NCI-H69 (cell line): Measurements from ENCODE around the gene CDC42BPB.
A peak's percentile ranks its signal among the peaks of the same experiment; 100 is the strongest.

Experiments used
- DNase-seq: peaks from one replicate; lab custom pipeline; 2025; lab: John Stamatoyannopoulos, UW

The CDC42BPB gene

DNA sequence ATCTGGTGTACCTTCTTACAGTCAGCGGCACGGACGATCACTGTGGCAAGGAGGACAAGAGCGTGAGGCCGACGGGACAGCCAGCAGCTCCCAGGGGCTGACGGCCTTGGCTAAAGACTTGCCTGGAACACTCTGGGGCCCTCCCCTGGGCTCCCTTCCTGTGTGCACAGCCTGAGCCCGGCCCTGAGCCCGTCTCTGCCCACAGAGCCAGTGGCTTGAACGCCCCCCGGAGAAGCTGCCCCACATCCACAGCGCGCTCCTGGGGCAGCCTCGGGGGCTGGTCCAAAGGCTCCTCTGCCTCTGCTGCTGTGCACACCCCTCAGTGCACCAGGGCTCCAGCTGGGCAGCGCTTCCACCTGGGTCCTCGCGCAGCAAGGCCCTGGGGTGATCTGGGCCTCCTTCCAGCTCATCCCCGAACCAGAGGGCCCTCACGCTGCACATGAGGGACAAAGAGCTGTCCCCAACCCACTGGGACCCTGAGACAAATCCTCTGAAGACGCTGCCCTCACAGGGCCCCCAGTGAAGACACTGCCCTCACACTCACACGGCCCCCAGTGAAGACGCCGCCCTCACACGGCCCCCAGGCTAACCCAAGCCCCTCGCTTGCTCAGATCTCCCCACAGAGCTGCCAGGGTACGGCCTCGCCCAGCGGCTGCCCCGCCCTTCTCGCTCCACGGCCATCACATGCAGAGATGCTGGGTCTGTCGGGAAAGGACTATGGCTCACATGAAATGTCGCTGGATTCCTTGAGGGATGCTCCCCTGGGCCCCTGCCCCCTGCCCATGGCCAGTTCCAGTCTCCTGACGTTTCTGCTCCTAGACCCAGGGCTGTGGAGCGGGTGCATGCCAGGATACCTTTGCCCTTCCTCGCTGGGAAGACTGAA, 112.7 kb downstream of the CDC42BPB start:
- no peak for DNase-seq

DNA sequence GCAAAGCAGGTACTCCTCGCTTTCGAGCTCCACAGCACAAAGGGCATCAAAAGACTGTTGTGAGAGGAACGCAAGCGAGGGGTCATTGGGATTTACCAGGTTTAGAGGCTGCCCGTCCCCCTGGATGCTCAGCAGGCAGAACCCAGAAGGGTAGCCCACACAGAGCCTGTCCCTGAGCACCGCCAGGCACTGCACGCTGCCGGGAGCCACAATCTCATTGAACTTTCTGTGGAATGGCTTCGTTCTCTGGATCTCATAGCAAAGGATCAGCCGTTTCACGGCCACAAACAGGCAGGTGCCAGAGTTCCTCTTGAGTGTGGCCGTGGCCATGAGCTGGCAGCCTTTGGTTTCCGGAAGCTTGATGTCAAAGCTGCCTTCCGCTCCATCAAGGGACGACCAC, 113.4 kb downstream of the CDC42BPB start:
- no peak for DNase-seq

- no peak for DNase-seq
Observed at GRCh38 chr14:102943454-102943853, 113.9 kb downstream of the CDC42BPB start.

GRCh38 chr14:102942069-102942468, 115.3 kb downstream of the CDC42BPB start:
- no peak for DNase-seq

- no peak for DNase-seq
Observed at GRCh38 chr14:102941419-102942011, 115.8 kb downstream of the CDC42BPB start.

GRCh38 chr14:102940729-102941362, 116.5 kb downstream of the CDC42BPB start:
- no peak for DNase-seq

DNA sequence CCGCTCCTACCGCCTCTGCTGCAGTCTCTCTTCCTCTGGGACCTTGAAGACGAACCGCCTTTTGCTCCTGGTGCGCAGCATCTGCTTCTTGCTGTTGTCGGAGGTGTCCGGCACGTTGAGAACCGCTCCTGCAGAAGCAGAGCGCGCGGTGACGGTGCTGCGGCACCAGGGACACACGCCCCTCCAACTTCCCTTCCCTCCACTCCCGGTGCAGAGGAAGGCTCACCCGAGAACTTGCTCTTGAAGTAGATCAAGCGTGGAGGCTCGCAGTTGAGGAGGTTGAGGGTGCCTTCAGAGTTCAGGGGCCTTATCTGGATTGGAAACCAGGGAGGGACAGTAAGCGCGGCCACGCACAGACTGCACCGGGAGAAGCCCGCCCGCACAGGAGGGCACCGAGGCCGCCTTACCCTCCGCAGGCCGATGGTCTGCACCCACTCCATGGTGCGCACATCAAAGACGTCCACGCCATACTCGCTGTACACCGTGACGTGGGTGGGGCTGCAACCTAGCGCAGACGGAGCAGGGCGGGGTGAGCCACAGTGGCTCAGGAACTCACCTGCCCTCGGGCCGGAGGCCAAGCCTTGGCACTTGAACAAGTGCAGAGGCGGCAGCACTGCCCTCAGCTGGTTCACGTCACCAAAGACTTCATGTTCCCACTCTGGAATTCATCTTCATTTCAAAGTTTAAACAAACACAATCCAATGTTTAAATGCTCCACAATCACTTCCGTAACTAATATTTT, 117.4 kb downstream of the CDC42BPB start:
- no peak for DNase-seq

- no peak for DNase-seq
Observed at GRCh38 chr14:102939329-102939728, 118.0 kb downstream of the CDC42BPB start.

DNA sequence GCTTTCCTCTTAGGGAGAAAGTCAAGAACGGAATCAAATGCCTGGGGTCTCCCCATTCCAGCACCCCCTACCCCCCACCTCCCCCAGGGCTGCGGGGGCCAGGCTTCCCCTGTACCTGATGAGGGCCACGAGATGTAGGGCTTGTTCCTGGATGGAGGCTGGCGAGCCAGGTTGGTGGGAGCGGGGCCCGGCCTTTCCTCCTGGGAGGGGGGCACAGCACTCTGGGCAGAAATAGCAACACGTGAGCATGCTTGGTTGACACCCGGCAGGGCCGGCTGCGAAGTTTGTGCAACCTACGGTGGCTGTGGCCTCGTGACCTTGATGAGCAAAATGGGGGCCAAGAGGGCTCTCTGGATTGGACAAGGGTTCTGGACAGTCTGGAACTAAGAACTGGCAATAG, 119.2 kb downstream of the CDC42BPB start:
- DNase-seq: no peak

DNA sequence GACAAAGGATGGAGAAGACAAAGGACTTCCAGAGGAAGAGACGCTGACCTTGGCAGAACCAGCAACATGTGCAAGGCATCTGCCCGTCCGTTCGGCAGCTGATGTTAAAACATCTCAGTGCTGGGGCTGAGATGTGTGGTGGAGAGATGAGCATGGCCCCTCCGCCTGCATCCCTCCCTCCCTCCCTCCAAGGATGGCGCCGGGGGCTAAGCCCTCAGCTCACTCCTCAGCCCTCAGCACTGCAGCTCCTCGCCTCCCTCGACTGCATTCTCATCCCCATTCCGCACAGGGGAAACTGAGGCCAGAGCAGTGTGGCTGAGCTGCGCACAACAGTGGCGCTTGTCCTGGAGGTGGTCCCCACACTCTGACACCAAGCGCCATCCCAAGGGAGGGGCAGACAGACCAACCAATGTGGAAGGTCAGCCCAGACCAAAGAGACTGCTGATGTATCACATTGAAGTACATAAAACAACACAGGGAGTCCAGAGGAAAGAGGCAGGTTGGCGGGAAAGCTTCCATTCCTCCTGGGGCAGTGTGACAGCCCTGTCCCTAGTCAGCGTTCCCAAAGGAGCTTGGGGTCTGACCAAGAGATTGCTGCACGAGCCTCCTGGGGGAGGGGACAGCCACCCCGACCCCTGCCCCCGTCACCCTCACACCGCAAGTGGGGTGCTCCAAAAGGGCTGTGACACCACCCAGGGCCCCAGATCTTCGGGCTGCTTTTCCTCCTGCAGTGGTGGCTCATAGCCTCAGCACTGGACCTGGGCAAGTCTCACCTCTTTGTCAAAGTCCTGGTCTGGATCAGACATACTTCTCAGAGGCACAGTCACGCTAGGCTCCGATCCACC, 119.8 kb downstream of the CDC42BPB start:
- DNase-seq: no peak

DNA sequence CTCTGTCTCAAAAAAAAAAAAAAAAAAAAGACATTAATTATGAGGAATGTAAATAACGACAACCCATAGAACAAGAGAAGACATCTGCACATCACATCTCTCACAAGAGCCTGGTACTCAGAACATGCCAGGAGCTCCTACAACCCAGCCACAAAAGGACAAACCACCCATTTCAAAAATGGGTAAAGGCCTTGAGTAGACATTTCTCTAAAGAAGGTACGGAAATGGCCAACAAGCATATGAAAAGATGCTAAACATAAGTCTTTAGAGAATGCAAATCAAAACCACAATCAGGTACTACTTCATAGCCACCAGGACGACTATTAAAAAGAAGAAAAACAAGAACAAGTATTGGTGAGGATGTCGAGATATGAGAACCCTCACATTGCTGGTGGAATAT, 121.6 kb downstream of the CDC42BPB start:
- DNase-seq: no peak

GRCh38 chr14:102933618-102934231, 123.6 kb downstream of the CDC42BPB start:
- DNase-seq: no peak

DNA sequence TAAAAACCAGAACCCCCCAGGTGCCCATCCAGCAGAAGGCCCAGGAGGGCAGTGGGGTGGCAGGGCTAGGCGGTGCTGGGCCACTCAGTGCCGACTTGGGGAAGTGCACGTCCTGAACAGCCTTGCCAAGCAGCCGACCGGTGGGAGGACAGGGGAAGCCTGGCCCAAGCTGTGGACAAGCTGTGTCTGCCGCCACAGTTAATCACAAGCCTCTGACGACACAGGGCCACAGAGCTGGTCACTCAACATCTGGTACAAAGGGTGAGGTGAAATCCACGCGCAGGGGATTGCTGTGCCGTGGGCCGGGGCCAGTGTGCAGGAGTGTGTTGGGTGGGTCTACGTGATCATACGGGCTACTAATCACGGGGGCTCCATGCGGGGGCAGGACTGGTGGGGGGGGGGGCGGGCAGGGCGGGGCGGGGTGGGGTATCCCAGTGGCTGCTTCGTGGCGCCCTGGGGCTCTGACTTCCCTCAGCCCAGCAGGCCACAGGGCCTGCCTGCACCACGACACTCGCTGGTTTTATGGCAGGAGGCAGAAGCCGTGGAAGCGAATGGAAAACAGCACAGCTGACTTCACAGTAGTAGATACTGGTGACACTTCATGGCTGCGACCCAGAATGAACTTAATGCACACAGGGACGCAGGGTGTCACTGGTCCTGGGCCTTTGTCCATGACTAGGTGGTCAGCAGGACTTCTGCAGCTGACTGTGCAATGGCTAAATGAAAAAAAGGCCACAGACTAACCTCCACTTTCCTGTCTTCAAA, 124.7 kb downstream of the CDC42BPB start:
- DNase-seq: no peak

- DNase-seq: no peak
Observed at GRCh38 chr14:102931580-102932285, 125.6 kb downstream of the CDC42BPB start.

DNA sequence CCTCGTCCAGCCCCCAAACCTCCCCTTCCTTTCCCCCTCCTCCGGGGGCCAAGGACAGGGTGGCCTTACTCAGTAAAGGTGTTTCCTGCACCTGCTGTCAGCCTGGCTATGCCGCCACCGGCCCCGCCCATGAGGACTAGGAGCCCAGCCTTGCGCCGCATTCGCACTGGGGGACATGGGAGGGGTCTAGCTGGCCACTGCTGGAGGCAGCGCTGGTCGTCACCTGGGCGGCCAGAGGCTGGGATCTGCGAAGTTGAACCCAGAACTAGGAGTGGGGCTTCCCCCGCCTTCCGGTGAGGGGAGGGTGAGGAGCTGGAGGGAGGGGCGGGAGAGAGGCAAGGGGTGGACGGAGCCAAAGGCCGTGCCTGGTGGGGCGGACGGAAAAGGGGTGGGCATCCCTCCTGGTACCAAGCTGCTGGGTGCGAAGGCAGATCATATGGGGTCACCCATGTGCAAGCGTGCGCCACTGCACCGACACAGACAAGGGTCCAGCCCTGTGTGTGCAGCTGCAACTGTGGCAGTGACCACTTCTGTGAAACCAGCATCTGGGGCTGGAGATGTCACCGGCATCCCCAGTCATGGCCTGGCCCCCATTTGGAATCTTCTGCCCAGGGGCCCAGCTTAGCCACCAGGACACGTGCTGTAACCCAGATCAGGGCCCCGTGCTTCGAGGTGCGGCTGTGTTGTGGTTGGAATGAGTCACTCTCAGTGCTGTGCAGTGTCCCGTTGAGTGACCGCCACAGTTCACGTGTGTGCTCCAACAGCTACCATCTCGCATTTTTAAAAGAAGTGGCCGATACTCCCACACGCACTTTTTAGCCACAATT, 126.4 kb downstream of the CDC42BPB start:
- DNase-seq: peak; percentile 47

- peak; percentile 72 for DNase-seq
Observed at GRCh38 chr14:102930138-102930752, 127.1 kb downstream of the CDC42BPB start.

DNA sequence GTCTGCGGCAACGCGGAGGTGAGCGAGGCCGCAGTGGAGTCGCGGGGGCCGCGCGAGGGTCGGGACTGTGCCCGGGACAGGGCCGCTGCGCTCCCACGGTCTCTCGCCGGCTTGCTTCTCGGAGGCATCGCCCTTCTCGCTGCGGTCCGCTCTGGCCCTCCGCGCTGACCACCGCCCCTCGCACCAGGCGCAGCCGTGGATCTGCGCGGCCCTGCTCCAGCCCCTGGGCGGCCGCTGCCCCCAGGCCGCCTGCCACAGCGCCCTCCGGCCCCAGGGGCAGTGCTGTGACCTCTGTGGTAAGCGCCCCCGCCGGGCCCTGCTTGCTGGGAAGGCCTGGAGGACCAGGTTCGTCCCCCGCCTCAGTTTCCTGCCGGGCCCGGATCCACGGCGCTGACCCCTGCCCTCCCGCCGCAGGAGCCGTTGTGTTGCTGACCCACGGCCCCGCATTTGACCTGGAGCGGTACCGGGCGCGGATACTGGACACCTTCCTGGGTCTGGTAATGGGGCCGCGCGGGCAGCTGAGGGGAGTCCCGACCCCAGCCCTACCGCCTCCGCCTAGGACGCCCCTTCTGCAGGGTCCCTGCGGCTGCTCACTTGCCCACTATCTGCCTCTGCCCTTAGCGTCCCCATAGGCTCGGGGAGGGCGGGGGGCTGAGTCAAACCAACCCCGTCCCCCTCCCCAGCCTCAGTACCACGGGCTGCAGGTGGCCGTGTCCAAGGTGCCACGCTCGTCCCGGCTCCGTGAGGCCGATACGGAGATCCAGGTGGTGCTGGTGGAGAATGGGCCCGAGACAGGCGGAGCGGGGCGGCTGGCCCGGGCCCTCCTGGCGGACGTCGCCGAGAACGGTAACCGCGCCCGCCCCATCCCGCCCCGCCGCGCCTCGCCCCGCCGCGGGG, 127.9 kb downstream of the CDC42BPB start:
- DNase-seq: no peak
